OCI-LY3 (cell line): ENCODE data around the gene COQ2.

Experiments
- EZH2phosphoT487 ChIP-seq: fragments of 200-600 bp; shearing (Covaris generic); IDR thresholded peaks from 2 replicates; pipeline ENCODE4 v1.6.1; 2018; ENCODE audit warnings: antibody characterized with exemption, mixed run types, low read depth
- TF ChIP-seq, protein P1 (sequence below): fragments of 200-600, 300-600 bp; sonication (generic); IDR thresholded peaks from 2 replicates; pipeline ENCODE4 v1.5.1; 2014; ENCODE audit warnings: antibody characterized with exemption, low read length, low read depth

DNA sequence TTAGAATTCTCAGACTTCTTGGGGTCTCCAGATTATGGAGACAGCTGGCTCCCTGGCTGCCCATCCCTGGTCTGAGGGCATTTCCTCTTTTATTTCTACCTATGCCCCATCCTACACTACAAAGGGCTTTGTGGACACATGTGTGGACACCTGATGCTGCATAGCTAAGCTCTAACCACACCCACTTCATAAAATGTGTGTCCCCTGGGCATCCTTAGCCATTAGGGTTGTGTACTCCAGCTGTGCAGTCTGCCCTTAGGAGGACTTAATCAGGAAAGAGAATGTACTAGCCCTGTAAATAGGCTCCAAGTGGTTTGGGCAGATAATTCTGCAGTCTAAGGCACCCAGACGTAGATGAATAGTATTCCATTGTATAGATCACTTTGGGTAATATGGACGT is 47.0 kb downstream of the COQ2 start:
- TF ChIP-seq EZH2phosphoT487: no peak
- TF ChIP-seq, protein P1, sequence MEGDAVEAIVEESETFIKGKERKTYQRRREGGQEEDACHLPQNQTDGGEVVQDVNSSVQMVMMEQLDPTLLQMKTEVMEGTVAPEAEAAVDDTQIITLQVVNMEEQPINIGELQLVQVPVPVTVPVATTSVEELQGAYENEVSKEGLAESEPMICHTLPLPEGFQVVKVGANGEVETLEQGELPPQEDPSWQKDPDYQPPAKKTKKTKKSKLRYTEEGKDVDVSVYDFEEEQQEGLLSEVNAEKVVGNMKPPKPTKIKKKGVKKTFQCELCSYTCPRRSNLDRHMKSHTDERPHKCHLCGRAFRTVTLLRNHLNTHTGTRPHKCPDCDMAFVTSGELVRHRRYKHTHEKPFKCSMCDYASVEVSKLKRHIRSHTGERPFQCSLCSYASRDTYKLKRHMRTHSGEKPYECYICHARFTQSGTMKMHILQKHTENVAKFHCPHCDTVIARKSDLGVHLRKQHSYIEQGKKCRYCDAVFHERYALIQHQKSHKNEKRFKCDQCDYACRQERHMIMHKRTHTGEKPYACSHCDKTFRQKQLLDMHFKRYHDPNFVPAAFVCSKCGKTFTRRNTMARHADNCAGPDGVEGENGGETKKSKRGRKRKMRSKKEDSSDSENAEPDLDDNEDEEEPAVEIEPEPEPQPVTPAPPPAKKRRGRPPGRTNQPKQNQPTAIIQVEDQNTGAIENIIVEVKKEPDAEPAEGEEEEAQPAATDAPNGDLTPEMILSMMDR: no peak
